Endodermal cell (in vitro differentiated cells): ENCODE results near the gene MYH9. TPM values are rescaled to one million over a fixed set of nuclear protein-coding genes. Genes with fewer than 3 reads are reported as not detected.

Experiments used
- DNase-seq: peaks from one replicate; pipeline ENCODE4 v3.0.0-alpha.2; 2017
- H3K27ac ChIP-seq: 2 replicates; pipeline ENCODE4 v1.5.1; 2013; ENCODE audit warnings: mild to moderate bottlenecking, low read depth, low read length, moderate library complexity
- H3K27me3 ChIP-seq: 2 replicates; pipeline ENCODE4 v1.6.1; 2013; ENCODE audit warnings: mild to moderate bottlenecking, low read length, moderate library complexity; ENCODE audit not compliant: insufficient read depth, control insufficient read depth, poor library complexity, severe bottlenecking
- H3K36me3 ChIP-seq: 2 replicates; pipeline ENCODE4 v1.7.0; 2013; ENCODE audit warnings: mild to moderate bottlenecking, low read length, moderate library complexity; ENCODE audit not compliant: control insufficient read depth, insufficient read depth
- H3K4me1 ChIP-seq: one replicate; pipeline ENCODE4 v1.7.0; 2013; ENCODE audit warnings: low read length; ENCODE audit not compliant: control insufficient read depth, insufficient read depth
- H3K4me3 ChIP-seq: 2 replicates; pipeline ENCODE4 v1.5.1; 2013; ENCODE audit warnings: mild to moderate bottlenecking, low read length, moderate library complexity
- H3K9ac ChIP-seq: 2 replicates; pipeline ENCODE4 v1.6.1; 2013; ENCODE audit warnings: mild to moderate bottlenecking, low read length, moderate library complexity; ENCODE audit not compliant: poor library complexity, severe bottlenecking; ENCODE audit errors: extremely low read depth
- H3K9me3 ChIP-seq: 2 replicates; pipeline ENCODE4 v1.6.1; 2013; ENCODE audit warnings: mild to moderate bottlenecking, low read length, moderate library complexity; ENCODE audit not compliant: control insufficient read depth
- H3K27ac Mint-ChIP-seq: 2 replicates; pipeline ENCODE4 v1.8.0; 2020; ENCODE audit warnings: mixed read lengths
- H3K27me3 Mint-ChIP-seq: 2 replicates; pipeline ENCODE4 v1.8.0; 2021; ENCODE audit warnings: mild to moderate bottlenecking, mixed read lengths; ENCODE audit not compliant: insufficient read depth
- H3K36me3 Mint-ChIP-seq: 2 replicates; pipeline ENCODE4 v1.8.0; 2020; ENCODE audit warnings: low read depth, mixed read lengths
- H3K4me1 Mint-ChIP-seq: 2 replicates; pipeline ENCODE4 v1.8.0; 2020; ENCODE audit warnings: mixed read lengths
- H3K4me3 Mint-ChIP-seq: 2 replicates; pipeline ENCODE4 v1.8.0; 2020; ENCODE audit warnings: mild to moderate bottlenecking, moderate library complexity, mixed read lengths
- H3K9me3 Mint-ChIP-seq: 2 replicates; pipeline ENCODE4 v1.8.0; 2020; ENCODE audit warnings: mild to moderate bottlenecking, mixed read lengths
- WGBS, 2 experiments: methylation state at CpG; one replicate each; pipeline versions ENCODE4 v1.1.5 to v1.1.7; 2013; ENCODE audit warnings: missing lambda C conversion rate in 2 of 2, mixed read lengths in 1 of 2; ENCODE audit not compliant: insufficient coverage in 1 of 2, insufficient read length in 1 of 2; 5-methylcytosine and 5-hydroxymethylcytosine counted together
- total RNA-seq, 2 donors: library from RNA; stranded (reverse); fragmentation: NEBNext Ultra II Directional in 1 of 2; extraction: Animal tissue kit (Norgen Biotek cat#: 25700) in 1 of 2; gene quantifications; 2 replicates in 1 of 2; 3 replicates in 1 of 2; pipeline ENCODE4 v1.2.1, GENCODE V29; 2021
- TF ChIP-seq, protein P1 (sequence below): fragments of 200-600 bp; sonication (generic); conservative IDR thresholded peaks from 2 replicates; pipeline ENCODE4 v1.5.0; 2021; ENCODE audit warnings: antibody characterized with exemption, mild to moderate bottlenecking

MYH9 gene
- total RNA-seq, 2 donors from 2014 or later, result 270 to 288 TPM

DNA sequence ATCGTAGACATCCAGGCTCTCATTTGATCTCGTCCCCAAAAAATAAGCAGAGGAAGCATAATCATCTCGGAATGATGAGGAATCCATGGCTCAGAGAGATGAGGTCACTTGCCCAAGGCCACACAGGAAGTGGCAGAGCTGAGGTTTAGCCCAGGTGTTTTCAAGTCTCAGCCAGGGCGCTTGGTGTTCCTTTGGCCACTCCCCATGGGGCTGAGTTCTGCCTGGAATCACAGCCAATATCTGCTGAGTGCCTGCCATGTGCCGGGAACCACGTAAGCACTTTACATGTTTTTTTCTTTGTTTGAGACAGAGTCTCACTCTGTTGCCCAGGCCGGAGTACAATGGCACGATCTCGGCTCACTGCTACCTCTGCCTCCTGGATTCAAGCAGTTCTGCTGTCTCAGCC is 29.5 kb upstream of the MYH9 start:
- Mint-ChIP-seq H3K36me3 (no peaks in the 10 kb centered on the region), H3K27ac (no peak overlapping the region), H3K27me3 (no peaks in the 10 kb centered on the region), H3K9me3 (no peaks in the 10 kb centered on the region), H3K4me3 (no peak overlapping the region), H3K4me1 (peaks cover 5% of the 10 kb centered on the region)
- H3K4me3 ChIP-seq, result no peak overlapping the region
- H3K4me1 ChIP-seq, result no peaks in the 10 kb centered on the region
- peak; percentile 61 for DNase-seq
- H3K27ac ChIP-seq, result no peak overlapping the region
- H3K27me3 ChIP-seq, result no peaks in the 10 kb centered on the region
- H3K36me3 ChIP-seq, result no peaks in the 10 kb centered on the region
- TF ChIP-seq, protein P1, sequence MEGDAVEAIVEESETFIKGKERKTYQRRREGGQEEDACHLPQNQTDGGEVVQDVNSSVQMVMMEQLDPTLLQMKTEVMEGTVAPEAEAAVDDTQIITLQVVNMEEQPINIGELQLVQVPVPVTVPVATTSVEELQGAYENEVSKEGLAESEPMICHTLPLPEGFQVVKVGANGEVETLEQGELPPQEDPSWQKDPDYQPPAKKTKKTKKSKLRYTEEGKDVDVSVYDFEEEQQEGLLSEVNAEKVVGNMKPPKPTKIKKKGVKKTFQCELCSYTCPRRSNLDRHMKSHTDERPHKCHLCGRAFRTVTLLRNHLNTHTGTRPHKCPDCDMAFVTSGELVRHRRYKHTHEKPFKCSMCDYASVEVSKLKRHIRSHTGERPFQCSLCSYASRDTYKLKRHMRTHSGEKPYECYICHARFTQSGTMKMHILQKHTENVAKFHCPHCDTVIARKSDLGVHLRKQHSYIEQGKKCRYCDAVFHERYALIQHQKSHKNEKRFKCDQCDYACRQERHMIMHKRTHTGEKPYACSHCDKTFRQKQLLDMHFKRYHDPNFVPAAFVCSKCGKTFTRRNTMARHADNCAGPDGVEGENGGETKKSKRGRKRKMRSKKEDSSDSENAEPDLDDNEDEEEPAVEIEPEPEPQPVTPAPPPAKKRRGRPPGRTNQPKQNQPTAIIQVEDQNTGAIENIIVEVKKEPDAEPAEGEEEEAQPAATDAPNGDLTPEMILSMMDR, result no peak
- no peaks in the 10 kb centered on the region for H3K9me3 ChIP-seq
- H3K9ac ChIP-seq, result no peak overlapping the region
- 93 to 94% methylated on average over 9 of the region's 9 CpGs for WGBS, 2 experiments

GRCh38 chr22:36415415-36416168 is 27.8 kb upstream of the MYH9 start:
- Mint-ChIP-seq H3K27me3 (no peaks in the 10 kb centered on the region), H3K4me3 (no peak overlapping the region), H3K27ac (no peak overlapping the region), H3K9me3 (no peaks in the 10 kb centered on the region), H3K36me3 (no peaks in the 10 kb centered on the region), H3K4me1 (peaks cover 7% of the 10 kb centered on the region)
- Histone ChIP-seq H3K27ac (no peak overlapping the region), H3K9me3 (no peaks in the 10 kb centered on the region), H3K4me3 (no peak overlapping the region), H3K27me3 (no peaks in the 10 kb centered on the region), H3K36me3 (no peaks in the 10 kb centered on the region), H3K4me1 (no peaks in the 10 kb centered on the region), H3K9ac (no peak overlapping the region)
- no peak for DNase-seq
- WGBS, 2 experiments, result 94 to 97% methylated on average over 6 to 12 of the region's 12 CpGs
- TF ChIP-seq, protein P1, result no peak

GRCh38 chr22:36413022-36413775 is 25.4 kb upstream of the MYH9 start:
- Histone ChIP-seq H3K4me1 (peaks cover 3% of the 10 kb centered on the region), H3K4me3 (no peak overlapping the region), H3K27ac (no peak overlapping the region), H3K36me3 (no peaks in the 10 kb centered on the region), H3K27me3 (no peaks in the 10 kb centered on the region), H3K9ac (no peak overlapping the region), H3K9me3 (no peaks in the 10 kb centered on the region)
- WGBS, 2 experiments, result 86 to 92% methylated on average over 10 to 11 of the region's 11 CpGs
- Mint-ChIP-seq H3K27me3 (no peaks in the 10 kb centered on the region), H3K4me1 (peaks cover 10% of the 10 kb centered on the region), H3K27ac (no peak overlapping the region), H3K4me3 (no peak overlapping the region), H3K9me3 (no peaks in the 10 kb centered on the region), H3K36me3 (no peaks in the 10 kb centered on the region)
- DNase-seq, result peak; percentile 59
- TF ChIP-seq, protein P1, result no peak
